Measurements from ENCODE around the gene SMTNL2.

The SMTNL2 gene

GRCh38 chr17:4541328-4542002, 42.9 kb upstream of the SMTNL2 start:
- no peak overlapping the region for H3K4me3 ChIP-seq (replicated peaks in 1 of 2; ENCODE audit: low read depth in 2 of 2, low read length in 2 of 2)
- TF ChIP-seq CTCF (IDR thresholded peaks at IDR 0.05; ENCODE audit: low read depth, low read length), result no peak
- no peak for DNase-seq (ENCODE audit: low read depth in 2 of 2)

- no peak for DNase-seq (ENCODE audit: low read depth in 2 of 2)
- H3K4me3 ChIP-seq (replicated peaks in 1 of 2; ENCODE audit: low read depth in 2 of 2, low read length in 2 of 2), result no peak overlapping the region
- no peak for TF ChIP-seq CTCF (IDR thresholded peaks at IDR 0.05; ENCODE audit: low read depth, low read length)
These were observed 42.2 kb upstream of the SMTNL2 start for GRCh38 chr17:4542003-4542725.

GRCh38 chr17:4542726-4543191, 41.6 kb upstream of the SMTNL2 start:
- no peak for DNase-seq (ENCODE audit: low read depth in 2 of 2)
- no peak overlapping the region for H3K4me3 ChIP-seq (replicated peaks in 1 of 2; ENCODE audit: low read depth in 2 of 2, low read length in 2 of 2)
- no peak for TF ChIP-seq CTCF (IDR thresholded peaks at IDR 0.05; ENCODE audit: low read depth, low read length)

GRCh38 chr17:4543557-4544026, 40.7 kb upstream of the SMTNL2 start:
- no peak for DNase-seq (ENCODE audit: low read depth in 2 of 2)
- no peak for TF ChIP-seq CTCF (IDR thresholded peaks at IDR 0.05; ENCODE audit: low read depth, low read length)
- H3K4me3 ChIP-seq (replicated peaks in 1 of 2; ENCODE audit: low read depth in 2 of 2, low read length in 2 of 2), result no peak overlapping the region

GRCh38 chr17:4544135-4544950, 40.0 kb upstream of the SMTNL2 start:
- no peak for DNase-seq (ENCODE audit: low read depth in 2 of 2)
- no peak for TF ChIP-seq CTCF (IDR thresholded peaks at IDR 0.05; ENCODE audit: low read depth, low read length)
- H3K4me3 ChIP-seq (replicated peaks in 1 of 2; ENCODE audit: low read depth in 2 of 2, low read length in 2 of 2), result no peak overlapping the region

GRCh38 chr17:4544951-4545216, 39.4 kb upstream of the SMTNL2 start:
- H3K4me3 ChIP-seq (replicated peaks in 1 of 2; ENCODE audit: low read depth in 2 of 2, low read length in 2 of 2), result no peak overlapping the region
- DNase-seq (ENCODE audit: low read depth in 2 of 2), result no peak
- TF ChIP-seq CTCF (IDR thresholded peaks at IDR 0.05; ENCODE audit: low read depth, low read length), result no peak
